ENCODE measurements around the gene UGT1A6.

UGT1A6 gene

DNA sequence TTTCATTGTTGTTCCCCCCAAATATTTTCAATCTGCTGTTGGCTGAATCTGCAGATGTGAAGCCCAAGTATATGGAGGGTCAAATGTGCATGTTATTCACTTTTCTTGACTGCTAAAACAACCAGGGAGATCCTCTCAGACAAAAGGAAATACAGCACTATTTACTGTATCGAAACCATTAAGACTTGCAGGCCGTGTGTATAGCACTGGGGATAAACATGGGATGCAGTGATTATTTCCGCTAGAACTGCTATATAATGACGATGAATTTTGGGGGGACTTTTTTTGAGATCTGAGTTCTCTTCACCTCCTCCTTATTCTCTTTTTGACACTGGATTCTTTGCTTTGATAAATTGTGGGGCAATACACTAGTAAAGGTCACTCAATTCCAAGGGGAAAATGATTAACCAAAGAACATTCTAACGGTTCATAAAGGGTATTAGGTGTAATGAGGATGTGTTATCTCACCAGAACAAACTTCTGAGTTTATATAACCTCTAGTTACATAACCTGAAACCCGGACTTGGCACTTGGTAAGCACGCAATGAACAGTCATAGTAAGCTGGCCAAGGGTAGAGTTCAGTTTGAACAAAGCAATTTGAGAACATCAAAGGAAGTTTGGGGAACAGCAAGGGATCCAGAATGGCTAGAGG lies 63.9 kb downstream of the UGT1A6 start:
- Histone ChIP-seq H3K27me3 (ENCODE audit: insufficient read depth, poor library complexity, severe bottlenecking) (no peaks in the 10 kb centered on the region), H3K36me3 (ENCODE audit: low read depth) (no peaks in the 10 kb centered on the region), H3K9me3 (ENCODE audit: severe bottlenecking) (no peaks in the 10 kb centered on the region), H3K4me3 (ENCODE audit: severe bottlenecking) (no peak overlapping the region), H3K27ac (ENCODE audit: poor library complexity, severe bottlenecking) (no peak overlapping the region), H3K4me1 (ENCODE audit: insufficient read depth, poor library complexity, severe bottlenecking) (peaks cover 7% of the 10 kb centered on the region)
- TF ChIP-seq, protein P1, sequence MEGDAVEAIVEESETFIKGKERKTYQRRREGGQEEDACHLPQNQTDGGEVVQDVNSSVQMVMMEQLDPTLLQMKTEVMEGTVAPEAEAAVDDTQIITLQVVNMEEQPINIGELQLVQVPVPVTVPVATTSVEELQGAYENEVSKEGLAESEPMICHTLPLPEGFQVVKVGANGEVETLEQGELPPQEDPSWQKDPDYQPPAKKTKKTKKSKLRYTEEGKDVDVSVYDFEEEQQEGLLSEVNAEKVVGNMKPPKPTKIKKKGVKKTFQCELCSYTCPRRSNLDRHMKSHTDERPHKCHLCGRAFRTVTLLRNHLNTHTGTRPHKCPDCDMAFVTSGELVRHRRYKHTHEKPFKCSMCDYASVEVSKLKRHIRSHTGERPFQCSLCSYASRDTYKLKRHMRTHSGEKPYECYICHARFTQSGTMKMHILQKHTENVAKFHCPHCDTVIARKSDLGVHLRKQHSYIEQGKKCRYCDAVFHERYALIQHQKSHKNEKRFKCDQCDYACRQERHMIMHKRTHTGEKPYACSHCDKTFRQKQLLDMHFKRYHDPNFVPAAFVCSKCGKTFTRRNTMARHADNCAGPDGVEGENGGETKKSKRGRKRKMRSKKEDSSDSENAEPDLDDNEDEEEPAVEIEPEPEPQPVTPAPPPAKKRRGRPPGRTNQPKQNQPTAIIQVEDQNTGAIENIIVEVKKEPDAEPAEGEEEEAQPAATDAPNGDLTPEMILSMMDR (IDR thresholded peaks at IDR 0.05; ENCODE audit: poor library complexity, severe bottlenecking): no peak
- DNase-seq (ENCODE audit: low spot score) (no peak), ATAC-seq (ENCODE audit: low read depth) (no peak)

DNA sequence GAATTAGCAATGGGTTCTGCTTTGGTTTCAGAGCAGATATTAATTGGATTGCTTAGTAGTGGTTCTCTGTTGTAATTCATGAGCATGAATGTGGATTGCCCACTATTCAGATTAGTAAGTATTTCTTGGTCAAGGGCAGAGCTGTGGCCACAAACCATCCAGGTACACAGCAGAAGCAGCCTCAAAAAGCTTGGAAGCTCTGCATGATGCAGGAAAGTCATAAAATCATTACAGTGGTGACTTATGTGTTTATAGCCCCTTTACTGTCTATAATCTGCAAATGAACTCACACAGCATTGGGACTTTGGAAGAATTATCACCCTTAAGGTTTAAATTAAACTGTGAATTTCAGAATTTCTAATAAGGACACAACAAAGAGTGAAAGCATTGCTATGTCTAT lies 65.5 kb downstream of the UGT1A6 start:
- Histone ChIP-seq H3K27me3 (ENCODE audit: insufficient read depth, poor library complexity, severe bottlenecking) (no peaks in the 10 kb centered on the region), H3K27ac (ENCODE audit: poor library complexity, severe bottlenecking) (no peak overlapping the region), H3K9me3 (ENCODE audit: severe bottlenecking) (no peaks in the 10 kb centered on the region), H3K4me1 (ENCODE audit: insufficient read depth, poor library complexity, severe bottlenecking) (peaks cover 9% of the 10 kb centered on the region), H3K4me3 (ENCODE audit: severe bottlenecking) (no peak overlapping the region), H3K36me3 (ENCODE audit: low read depth) (no peaks in the 10 kb centered on the region)
- ATAC-seq (ENCODE audit: low read depth) (no peak), DNase-seq (ENCODE audit: low spot score) (no peak)
- TF ChIP-seq, protein P1 (IDR thresholded peaks at IDR 0.05; ENCODE audit: poor library complexity, severe bottlenecking): no peak

DNA sequence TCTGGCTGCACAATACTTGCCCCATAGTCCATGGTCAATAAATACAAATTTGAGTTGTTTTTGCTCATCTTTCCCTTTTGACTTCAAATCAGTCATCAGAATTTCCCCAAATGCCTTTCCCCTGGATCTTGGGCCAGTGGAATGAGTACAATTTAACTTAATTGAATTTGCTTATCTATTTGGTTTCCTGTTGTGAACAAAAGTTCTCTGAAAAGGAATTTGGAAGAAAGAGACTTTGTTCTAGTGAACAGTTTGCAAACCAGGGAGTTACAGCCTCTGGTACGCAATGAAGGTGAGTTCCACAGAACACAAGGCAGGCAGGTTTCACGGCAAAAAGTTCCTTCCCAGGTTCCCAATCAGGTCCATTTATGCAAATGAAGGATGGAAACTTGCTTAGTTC lies 66.2 kb downstream of the UGT1A6 start:
- TF ChIP-seq, protein P1 (IDR thresholded peaks at IDR 0.05; ENCODE audit: poor library complexity, severe bottlenecking): no peak
- Histone ChIP-seq H3K4me3 (ENCODE audit: severe bottlenecking) (no peak overlapping the region), H3K36me3 (ENCODE audit: low read depth) (no peaks in the 10 kb centered on the region)

DNA sequence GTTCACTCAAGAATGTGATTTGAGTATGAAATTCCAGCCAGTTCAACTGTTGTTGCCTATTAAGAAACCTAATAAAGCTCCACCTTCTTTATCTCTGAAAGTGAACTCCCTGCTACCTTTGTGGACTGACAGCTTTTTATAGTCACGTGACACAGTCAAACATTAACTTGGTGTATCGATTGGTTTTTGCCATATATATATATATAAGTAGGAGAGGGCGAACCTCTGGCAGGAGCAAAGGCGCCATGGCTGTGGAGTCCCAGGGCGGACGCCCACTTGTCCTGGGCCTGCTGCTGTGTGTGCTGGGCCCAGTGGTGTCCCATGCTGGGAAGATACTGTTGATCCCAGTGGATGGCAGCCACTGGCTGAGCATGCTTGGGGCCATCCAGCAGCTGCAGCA lies 67.4 kb downstream of the UGT1A6 start, which contains the start of gene UGT1A1:
UGT1A1 (plus strand) TSS at position 228 of the 400 bp plus-strand sequence; CDS start at position 246, 18 bp downstream.
- ATAC-seq (ENCODE audit: low read depth) (no peak), DNase-seq (ENCODE audit: low spot score) (no peak)
- TF ChIP-seq, protein P1 (IDR thresholded peaks at IDR 0.05; ENCODE audit: poor library complexity, severe bottlenecking): no peak
- no peaks in the 10 kb centered on the region for H3K36me3 ChIP-seq (ENCODE audit: low read depth)
- no peak within 1 kb of the TSS for H3K4me3 ChIP-seq (ENCODE audit: severe bottlenecking)
- no peaks in the 10 kb centered on the region for H3K27me3 ChIP-seq (ENCODE audit: insufficient read depth, poor library complexity, severe bottlenecking)
- no peaks in the 10 kb centered on the region for H3K9me3 ChIP-seq (ENCODE audit: severe bottlenecking)
- no peak within 1 kb of the TSS for H3K27ac ChIP-seq (ENCODE audit: poor library complexity, severe bottlenecking)
- peaks cover 13% of the 10 kb centered on the region for H3K4me1 ChIP-seq (ENCODE audit: insufficient read depth, poor library complexity, severe bottlenecking)

More for the DNA sequence above, 66.2 kb downstream of the UGT1A6 start:
- H3K9me3 ChIP-seq (ENCODE audit: severe bottlenecking): no peaks in the 10 kb centered on the region
- no peak for ATAC-seq (ENCODE audit: low read depth)
- H3K27ac ChIP-seq (ENCODE audit: poor library complexity, severe bottlenecking): no peak overlapping the region
- no peaks in the 10 kb centered on the region for H3K27me3 ChIP-seq (ENCODE audit: insufficient read depth, poor library complexity, severe bottlenecking)
- no peak for DNase-seq (ENCODE audit: low spot score)
- peaks cover 9% of the 10 kb centered on the region for H3K4me1 ChIP-seq (ENCODE audit: insufficient read depth, poor library complexity, severe bottlenecking)

DNA sequence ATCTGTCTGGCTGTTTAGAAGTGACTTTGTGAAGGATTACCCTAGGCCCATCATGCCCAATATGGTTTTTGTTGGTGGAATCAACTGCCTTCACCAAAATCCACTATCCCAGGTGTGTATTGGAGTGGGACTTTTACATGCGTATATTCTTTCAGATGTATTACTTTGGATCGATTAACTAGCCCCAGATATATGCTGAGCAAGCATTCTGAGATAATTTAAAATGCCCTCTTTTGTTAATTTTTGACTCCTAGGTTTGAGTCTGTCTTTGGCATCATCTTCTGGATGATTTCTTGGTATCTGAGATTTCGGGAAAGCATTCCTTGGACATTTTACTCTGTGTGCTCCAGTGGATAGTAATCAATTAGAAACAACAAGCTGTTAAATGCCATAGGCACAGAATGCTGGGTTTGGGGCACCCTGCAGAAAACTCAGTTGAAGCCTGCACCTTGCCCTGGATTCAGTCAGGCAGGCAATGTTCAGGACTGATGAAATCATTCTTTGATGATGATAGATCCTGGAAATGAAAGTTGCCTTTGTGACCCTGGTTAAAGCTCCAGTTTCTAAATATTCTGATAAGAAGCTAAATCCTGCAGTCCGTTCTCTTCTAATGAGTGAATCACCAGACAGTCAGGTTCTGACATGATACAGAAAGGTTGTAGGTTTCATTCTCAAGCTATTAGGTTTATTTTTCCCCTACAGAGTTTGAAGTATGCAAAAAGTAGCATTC lies 68.5 kb downstream of the UGT1A6 start:
- DNase-seq (ENCODE audit: low spot score) (no peak), ATAC-seq (ENCODE audit: low read depth) (peak; percentile 73)
- no peaks in the 10 kb centered on the region for H3K36me3 ChIP-seq (ENCODE audit: low read depth)

More for the DNA sequence above, 68.5 kb downstream of the UGT1A6 start:
- Histone ChIP-seq H3K27ac (ENCODE audit: poor library complexity, severe bottlenecking) (no peak overlapping the region), H3K4me1 (ENCODE audit: insufficient read depth, poor library complexity, severe bottlenecking) (peaks cover 13% of the 10 kb centered on the region), H3K9me3 (ENCODE audit: severe bottlenecking) (no peaks in the 10 kb centered on the region), H3K4me3 (ENCODE audit: severe bottlenecking) (no peak overlapping the region), H3K27me3 (ENCODE audit: insufficient read depth, poor library complexity, severe bottlenecking) (no peaks in the 10 kb centered on the region)
- TF ChIP-seq, protein P1 (IDR thresholded peaks at IDR 0.05; ENCODE audit: poor library complexity, severe bottlenecking): no peak

Measured in RWPE2 (cell line).